Tibial nerve (tissue), 3 donors: ENCODE data around the gene FHL3.

ENCODE experiments used
- POLR2A ChIP-seq, 2 donors: fragments of 450-650 bp; IDR thresholded peaks; one replicate each; pipeline ENCODE4 v1.6.1; 2017; ENCODE audit warnings: antibody characterized with exemption in 2 of 2, mild to moderate bottlenecking in 2 of 2, moderate library complexity in 2 of 2
- TF ChIP-seq, protein P1 (sequence below), 5 experiments: fragments of 200-600 bp in 3 of 5; fragments of 450-650 bp in 2 of 5; sonication (generic) in 3 of 5; IDR thresholded peaks; one replicate each; pipeline ENCODE4 v1.5.1; 2016 to 2019; ENCODE audit warnings: antibody characterized with exemption in 5 of 5, mild to moderate bottlenecking in 3 of 5, moderate library complexity in 2 of 5

GRCh38 chr1:37983546-37983945, 21.8 kb downstream of the FHL3 start:
- TF ChIP-seq, protein P1, sequence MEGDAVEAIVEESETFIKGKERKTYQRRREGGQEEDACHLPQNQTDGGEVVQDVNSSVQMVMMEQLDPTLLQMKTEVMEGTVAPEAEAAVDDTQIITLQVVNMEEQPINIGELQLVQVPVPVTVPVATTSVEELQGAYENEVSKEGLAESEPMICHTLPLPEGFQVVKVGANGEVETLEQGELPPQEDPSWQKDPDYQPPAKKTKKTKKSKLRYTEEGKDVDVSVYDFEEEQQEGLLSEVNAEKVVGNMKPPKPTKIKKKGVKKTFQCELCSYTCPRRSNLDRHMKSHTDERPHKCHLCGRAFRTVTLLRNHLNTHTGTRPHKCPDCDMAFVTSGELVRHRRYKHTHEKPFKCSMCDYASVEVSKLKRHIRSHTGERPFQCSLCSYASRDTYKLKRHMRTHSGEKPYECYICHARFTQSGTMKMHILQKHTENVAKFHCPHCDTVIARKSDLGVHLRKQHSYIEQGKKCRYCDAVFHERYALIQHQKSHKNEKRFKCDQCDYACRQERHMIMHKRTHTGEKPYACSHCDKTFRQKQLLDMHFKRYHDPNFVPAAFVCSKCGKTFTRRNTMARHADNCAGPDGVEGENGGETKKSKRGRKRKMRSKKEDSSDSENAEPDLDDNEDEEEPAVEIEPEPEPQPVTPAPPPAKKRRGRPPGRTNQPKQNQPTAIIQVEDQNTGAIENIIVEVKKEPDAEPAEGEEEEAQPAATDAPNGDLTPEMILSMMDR (IDR thresholded peaks at IDR 0.05): no peak
- TF ChIP-seq POLR2A (IDR thresholded peaks at IDR 0.05): no peak
